Fibroblast of skin of left biceps (primary cell): Measurements from ENCODE around the gene IGFBPL1.
"Not testable (repeated sequence)": the region's sequence is repeated elsewhere in the genome, so short reads cannot be mapped to it uniquely, and the experiment has no call there.

Source experiments
- DNase-seq, 2 experiments: peaks; one replicate each; pipeline ENCODE4 v3.0.0-alpha.2; 2013; ENCODE audit warnings: low read depth in 2 of 2

The IGFBPL1 gene

DNA sequence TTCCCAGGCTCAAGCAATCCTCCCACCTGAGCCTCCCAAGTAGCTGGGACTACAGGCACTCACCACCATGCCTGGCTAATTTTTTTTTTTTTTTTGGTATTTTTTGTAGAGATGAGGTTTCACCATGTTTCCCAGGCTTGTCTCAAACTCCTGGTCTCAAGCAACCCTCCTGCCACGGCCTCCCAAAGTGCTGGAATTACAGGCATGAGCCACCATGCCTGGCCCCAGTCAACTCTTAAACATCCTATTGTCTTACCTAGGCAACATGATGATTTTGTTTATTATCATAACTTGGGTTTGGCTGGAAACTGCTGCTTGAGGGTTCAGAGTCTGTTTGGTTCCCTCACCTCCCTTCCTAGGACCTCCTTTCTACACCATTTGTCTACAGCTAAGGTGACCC lies 25.1 kb downstream of the IGFBPL1 start:
- not testable (repeated sequence) for DNase-seq

GRCh38 chr9:38396371-38396671 lies 27.9 kb downstream of the IGFBPL1 start:
- no peak for DNase-seq

DNA sequence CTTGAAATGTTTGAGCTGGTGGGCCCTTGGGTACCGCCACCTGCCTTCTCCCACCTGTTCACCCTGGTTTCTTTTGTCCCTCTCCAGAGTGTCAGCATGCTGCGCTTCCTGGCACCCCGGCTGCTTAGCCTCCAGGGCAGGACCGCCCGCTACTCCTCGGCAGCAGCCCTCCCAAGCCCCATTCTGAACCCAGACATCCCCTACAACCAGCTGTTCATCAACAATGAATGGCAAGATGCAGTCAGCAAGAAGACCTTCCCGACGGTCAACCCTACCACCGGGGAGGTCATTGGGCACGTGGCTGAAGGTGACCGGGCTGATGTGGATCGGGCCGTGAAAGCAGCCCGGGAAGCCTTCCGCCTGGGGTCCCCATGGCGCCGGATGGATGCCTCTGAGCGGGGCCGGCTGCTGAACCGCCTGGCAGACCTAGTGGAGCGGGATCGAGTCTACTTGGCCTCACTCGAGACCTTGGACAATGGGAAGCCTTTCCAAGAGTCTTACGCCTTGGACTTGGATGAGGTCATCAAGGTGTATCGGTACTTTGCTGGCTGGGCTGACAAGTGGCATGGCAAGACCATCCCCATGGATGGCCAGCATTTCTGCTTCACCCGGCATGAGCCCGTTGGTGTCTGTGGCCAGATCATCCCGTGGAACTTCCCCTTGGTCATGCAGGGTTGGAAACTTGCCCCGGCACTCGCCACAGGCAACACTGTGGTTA lies 28.4 kb downstream of the IGFBPL1 start:
- DNase-seq = no peak

GRCh38 chr9:38394416-38394815 lies 29.8 kb downstream of the IGFBPL1 start:
- DNase-seq = no peak

- DNase-seq = no peak
These were observed 31.0 kb downstream of the IGFBPL1 start for GRCh38 chr9:38393128-38393796.

- peak; percentile 32 to 40 for DNase-seq
These were observed 31.8 kb downstream of the IGFBPL1 start, which contains the start of gene ALDH1B1 for GRCh38 chr9:38392235-38393127. Gene ALDH1B1 (plus strand): TSS chr9:38392702. CDS start chr9:38395749, 3,047 bp downstream.

- no peak for DNase-seq
These were observed 32.8 kb downstream of the IGFBPL1 start for GRCh38 chr9:38391278-38392118.

GRCh38 chr9:38390851-38391250 lies 33.4 kb downstream of the IGFBPL1 start:
- DNase-seq = no peak

GRCh38 chr9:38390442-38390841 lies 33.8 kb downstream of the IGFBPL1 start:
- no peak for DNase-seq

- no peak for DNase-seq
These were observed 34.9 kb downstream of the IGFBPL1 start for GRCh38 chr9:38389313-38389712.

DNA sequence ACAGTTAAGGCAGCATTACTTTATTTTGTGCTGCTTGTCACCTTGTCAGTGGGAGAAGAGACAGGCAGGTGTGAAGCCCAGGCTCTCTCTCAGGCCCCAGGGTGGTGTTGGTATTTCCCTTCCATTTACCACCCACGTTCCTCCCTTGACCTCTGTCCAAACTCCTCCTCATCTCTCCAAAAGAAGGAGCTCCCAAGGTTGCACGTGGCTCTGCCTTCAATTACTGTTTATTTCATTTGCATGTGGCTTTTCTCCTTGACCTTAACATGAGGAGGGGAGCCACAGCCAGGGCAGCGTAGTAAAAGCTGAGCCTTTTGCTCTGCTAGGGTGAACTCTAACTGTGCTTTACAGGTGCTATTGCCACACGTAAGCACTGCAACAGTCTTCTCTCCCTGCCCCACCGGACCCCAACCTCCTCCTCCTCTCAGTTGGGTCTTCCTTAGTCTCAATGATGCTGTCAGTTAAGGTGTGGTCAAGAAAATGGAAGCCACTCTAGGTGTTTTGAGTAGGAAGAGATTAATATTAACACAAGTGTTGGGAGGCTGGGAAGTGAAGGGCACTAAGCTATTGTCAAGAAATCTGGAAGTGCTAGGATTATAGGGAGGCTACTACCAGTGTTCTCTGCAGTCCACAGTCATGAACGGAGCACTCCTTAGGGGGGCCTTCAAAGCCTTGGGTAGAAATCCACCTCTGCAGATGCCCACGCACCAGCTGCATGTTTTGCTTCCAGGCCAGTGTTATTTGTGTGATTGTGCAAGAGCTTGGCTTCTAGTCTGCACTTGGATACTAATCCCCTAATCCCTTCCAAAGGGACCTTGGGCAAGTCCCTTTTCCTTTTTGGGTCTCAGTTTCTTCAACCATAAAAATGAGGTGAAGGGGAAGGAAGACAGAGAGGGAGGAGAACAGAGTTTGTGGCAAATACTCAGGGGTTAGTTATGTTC lies 35.7 kb downstream of the IGFBPL1 start:
- DNase-seq = no peak

DNA sequence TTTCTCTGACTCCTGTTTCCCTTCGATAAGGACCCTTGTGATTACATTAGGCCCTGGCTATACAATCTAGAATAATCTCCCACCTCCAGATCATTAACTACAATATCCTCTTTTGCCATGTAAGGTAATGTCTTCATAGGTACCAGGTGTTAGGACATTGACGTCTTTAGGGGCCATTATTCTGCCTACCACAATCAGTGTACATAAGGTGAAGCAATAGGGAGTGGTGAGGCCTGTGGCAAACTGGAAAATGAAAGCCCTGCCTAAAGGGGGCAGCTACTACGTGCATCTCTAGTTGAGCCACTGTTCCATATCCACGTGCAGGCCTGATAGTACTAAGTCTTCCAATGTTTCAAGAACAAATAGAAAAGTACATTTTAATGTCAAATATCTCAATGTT lies 36.5 kb downstream of the IGFBPL1 start:
- DNase-seq = no peak

DNA sequence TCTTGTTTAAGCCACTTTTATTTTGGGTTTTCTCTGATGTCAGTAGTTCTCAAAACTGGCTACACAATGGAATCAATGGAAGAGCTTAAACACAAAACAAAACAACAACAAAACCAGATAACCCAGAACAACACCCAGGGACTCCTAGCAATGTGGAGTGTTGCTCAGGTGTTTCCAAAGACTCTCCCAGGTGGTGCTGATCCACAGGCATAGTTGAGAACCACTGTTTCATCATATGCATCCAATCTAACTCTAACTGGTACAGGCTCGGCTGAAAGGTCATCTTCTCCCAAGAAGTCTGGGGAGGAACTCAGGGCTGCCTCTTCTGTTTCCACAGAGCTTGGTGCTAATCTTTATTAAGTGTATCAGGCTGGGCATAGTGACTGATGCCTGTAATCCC lies 37.2 kb downstream of the IGFBPL1 start:
- no peak for DNase-seq

- no peak for DNase-seq
These were observed 37.8 kb downstream of the IGFBPL1 start for GRCh38 chr9:38386319-38386895.

- no peak for DNase-seq
These were observed 38.4 kb downstream of the IGFBPL1 start for GRCh38 chr9:38385896-38386295.

- no peak for DNase-seq
These were observed 39.0 kb downstream of the IGFBPL1 start for GRCh38 chr9:38384990-38385848.

DNA sequence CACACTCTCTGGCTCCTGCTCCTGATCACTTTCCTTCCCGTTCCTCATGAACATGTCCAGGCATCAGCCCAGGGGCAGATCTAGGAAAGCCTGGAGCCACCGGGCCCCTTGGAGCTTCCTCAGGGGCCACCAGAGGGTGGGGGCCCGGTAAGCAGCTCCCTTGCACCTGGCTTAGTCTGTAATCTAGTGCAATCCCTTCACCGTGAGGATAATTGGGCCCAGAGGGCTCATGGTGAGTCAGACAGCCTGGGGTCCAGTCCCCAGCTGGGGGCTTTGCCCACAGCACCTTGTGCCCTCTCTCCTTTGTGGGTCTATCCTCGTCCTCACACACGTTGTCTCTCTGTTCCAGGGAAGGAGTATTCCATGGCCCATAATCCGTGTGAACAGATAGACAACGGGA lies 42.1 kb downstream of the IGFBPL1 start:
- no peak for DNase-seq

DNA sequence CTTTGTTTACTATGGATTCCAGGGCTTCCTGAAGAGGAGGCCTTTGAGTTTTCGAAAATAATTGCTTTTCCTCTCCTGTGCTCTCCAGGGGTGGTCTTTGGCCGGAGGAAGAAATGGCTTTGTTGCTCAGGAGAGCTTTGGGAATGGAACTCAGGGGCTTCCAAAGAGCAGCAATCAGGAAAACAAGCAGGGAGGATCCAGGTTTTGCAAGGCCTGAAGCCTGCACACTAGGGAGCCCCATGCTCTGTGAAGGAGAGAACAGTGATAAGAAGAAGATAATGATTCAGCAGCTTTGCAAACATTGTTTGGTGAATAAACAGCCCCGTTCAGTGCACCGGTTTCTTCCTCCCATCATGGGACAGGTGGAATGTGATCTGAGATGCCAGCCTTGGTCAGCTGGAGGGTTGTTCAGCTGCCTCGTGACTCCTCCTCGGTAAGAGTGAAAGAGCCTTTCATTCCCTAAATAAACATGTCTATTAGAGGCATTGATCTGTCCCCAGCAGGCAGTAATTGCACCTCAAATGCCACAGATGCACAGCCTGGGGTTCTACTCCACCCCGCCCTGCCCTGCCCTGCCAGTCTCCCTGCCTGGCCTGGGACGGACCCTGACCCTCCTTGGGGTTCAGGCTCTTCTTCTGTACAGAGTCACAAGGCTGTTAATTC lies 43.3 kb downstream of the IGFBPL1 start:
- DNase-seq = no peak
